H9 (cell line): ENCODE data around the gene ZNF616. TPM values are rescaled to one million over a fixed set of nuclear protein-coding genes. Genes with fewer than 3 reads are reported as not detected.

ENCODE experiments used
- DNase-seq: peaks from one replicate; pipeline ENCODE4 v3.0.0-alpha.2; 2017
- H2AFZ ChIP-seq: one replicate; pipeline ENCODE4 v1.6.1; 2013; ENCODE audit warnings: mild to moderate bottlenecking, low read length, control low read depth, moderate library complexity
- H2AK5ac ChIP-seq: 2 replicates; pipeline ENCODE4 v1.6.1; 2013; ENCODE audit warnings: low read length, control low read depth, mixed read lengths; ENCODE audit not compliant: insufficient read length
- H2BK120ac ChIP-seq: one replicate; pipeline ENCODE4 v1.6.1; 2013; ENCODE audit warnings: low read depth, mild to moderate bottlenecking, low read length, control low read depth, inconsistent platforms; ENCODE audit not compliant: poor library complexity, severe bottlenecking
- H2BK12ac ChIP-seq: 2 replicates; pipeline ENCODE4 v1.6.1; 2013; ENCODE audit warnings: low read length, control low read depth, mixed read lengths, low read depth; ENCODE audit not compliant: insufficient read length
- H2BK15ac ChIP-seq: 2 replicates; pipeline ENCODE4 v1.6.1; 2013; ENCODE audit warnings: low read depth, low read length, control low read depth
- H2BK20ac ChIP-seq: one replicate; pipeline ENCODE4 v1.6.1; 2013; ENCODE audit warnings: low read depth, mild to moderate bottlenecking, low read length, control low read depth, inconsistent platforms; ENCODE audit not compliant: poor library complexity, severe bottlenecking
- H2BK5ac ChIP-seq: 2 replicates; pipeline ENCODE4 v1.6.1; 2013; ENCODE audit warnings: low read length, control low read depth, mixed read lengths; ENCODE audit not compliant: insufficient read length
- H3K14ac ChIP-seq: 2 replicates; pipeline ENCODE4 v1.6.1; 2013; ENCODE audit warnings: low read length, control low read depth; ENCODE audit not compliant: insufficient read depth
- H3K18ac ChIP-seq: 2 replicates; pipeline ENCODE4 v1.6.1; 2013; ENCODE audit warnings: low read depth, mild to moderate bottlenecking, mixed read lengths, low read length, control low read depth; ENCODE audit not compliant: insufficient read length
- H3K23ac ChIP-seq: 2 replicates; pipeline ENCODE4 v1.6.1; 2013; ENCODE audit warnings: low read length, control low read depth, mixed read lengths, low read depth; ENCODE audit not compliant: insufficient read length
- H3K23me2 ChIP-seq: 2 replicates; pipeline ENCODE4 v1.6.1; 2013; ENCODE audit warnings: low read depth, mild to moderate bottlenecking, mixed read lengths, low read length, control low read depth; ENCODE audit not compliant: insufficient read length, poor library complexity, severe bottlenecking
- H3K27ac ChIP-seq: 2 replicates; pipeline ENCODE4 v1.5.1; 2013; ENCODE audit warnings: low read length, control low read depth, mixed read lengths, low read depth; ENCODE audit not compliant: insufficient read length
- H3K27me3 ChIP-seq: 2 replicates; pipeline ENCODE4 v1.6.1; 2013; ENCODE audit warnings: low read length, control low read depth, inconsistent platforms; ENCODE audit not compliant: insufficient read depth
- H3K4ac ChIP-seq: 2 replicates; pipeline ENCODE4 v1.6.1; 2013; ENCODE audit warnings: low read depth, mild to moderate bottlenecking, control low read depth, inconsistent platforms, low read length, moderate library complexity
- H3K4me1 ChIP-seq: 2 replicates; pipeline ENCODE4 v1.6.1; 2013; ENCODE audit warnings: low read length, control low read depth, inconsistent platforms; ENCODE audit not compliant: insufficient read depth
- H3K4me2 ChIP-seq: 2 replicates; pipeline ENCODE4 v1.6.1; 2013; ENCODE audit warnings: low read length, control low read depth, mixed read lengths; ENCODE audit not compliant: insufficient read length, insufficient read depth
- H3K56ac ChIP-seq: 2 replicates; pipeline ENCODE4 v1.6.1; 2013; ENCODE audit warnings: low read depth, mild to moderate bottlenecking, mixed read lengths, low read length, control low read depth; ENCODE audit not compliant: insufficient read length
- H3K79me1 ChIP-seq: 2 replicates; pipeline ENCODE4 v1.6.1; 2013; ENCODE audit warnings: low read depth, mild to moderate bottlenecking, moderate library complexity, low read length, control low read depth, inconsistent platforms; ENCODE audit not compliant: insufficient read depth, poor library complexity, severe bottlenecking
- H3K79me2 ChIP-seq: 2 replicates; pipeline ENCODE4 v1.6.1; 2013; ENCODE audit warnings: low read length, control low read depth, inconsistent platforms; ENCODE audit not compliant: insufficient read depth
- H3K9ac ChIP-seq: 2 replicates; pipeline ENCODE4 v1.6.1; 2013; ENCODE audit warnings: low read length, control low read depth, mixed read lengths; ENCODE audit not compliant: insufficient read length; ENCODE audit errors: extremely low read depth
- H3K9me3 ChIP-seq: one replicate; pipeline ENCODE4 v1.6.1; 2013; ENCODE audit warnings: low read depth, low read length, inconsistent platforms; ENCODE audit not compliant: control insufficient read depth
- H3T11ph ChIP-seq: one replicate; pipeline ENCODE4 v1.6.1; 2013; ENCODE audit warnings: mild to moderate bottlenecking, low read length, control low read depth, inconsistent platforms
- H4K20me1 ChIP-seq: one replicate; pipeline ENCODE4 v1.6.1; 2013; ENCODE audit not compliant: control insufficient read depth, insufficient read length, insufficient read depth
- H4K5ac ChIP-seq: 2 replicates; pipeline ENCODE4 v1.6.1; 2013; ENCODE audit warnings: low read depth, mild to moderate bottlenecking, mixed read lengths, low read length, control low read depth; ENCODE audit not compliant: insufficient read length
- H4K8ac ChIP-seq: replicated peaks from 2 replicates; pipeline ENCODE4 v1.6.1; 2013; ENCODE audit warnings: low read length, control low read depth, mixed read lengths, low read depth; ENCODE audit not compliant: insufficient read length
- H4K91ac ChIP-seq: 2 replicates; pipeline ENCODE4 v1.6.1; 2013; ENCODE audit warnings: low read depth, mild to moderate bottlenecking, moderate library complexity, mixed read lengths, low read length, control low read depth; ENCODE audit not compliant: insufficient read length
- H3K27ac Mint-ChIP-seq, 3 experiments: 2 replicates in 2 of 3; 3 replicates in 1 of 3; pipeline ENCODE4 v1.8.0; 2020 to 2021; ENCODE audit warnings: mixed read lengths in 3 of 3, mild to moderate bottlenecking in 1 of 3, moderate library complexity in 1 of 3
- H3K27me3 Mint-ChIP-seq: 2 replicates; pipeline ENCODE4 v1.8.0; 2021; ENCODE audit warnings: low read depth, mild to moderate bottlenecking, moderate library complexity, mixed read lengths
- H3K36me3 Mint-ChIP-seq, 3 experiments: 2 replicates in 2 of 3; 3 replicates in 1 of 3; pipeline ENCODE4 v1.8.0; 2020 to 2021; ENCODE audit warnings: low read depth in 3 of 3, mixed read lengths in 3 of 3; ENCODE audit not compliant: insufficient read depth in 1 of 3
- H3K4me1 Mint-ChIP-seq, 2 experiments: 2 replicates each; pipeline ENCODE4 v1.8.0; 2020; ENCODE audit warnings: mixed read lengths in 2 of 2
- H3K4me3 Mint-ChIP-seq, 2 experiments: 2 replicates in 1 of 2; 3 replicates in 1 of 2; pipeline ENCODE4 v1.8.0; 2020 to 2021; ENCODE audit warnings: mild to moderate bottlenecking in 2 of 2, mixed read lengths in 2 of 2, moderate library complexity in 1 of 2
- H3K9me3 Mint-ChIP-seq, 2 experiments: 2 replicates in 1 of 2; 3 replicates in 1 of 2; pipeline ENCODE4 v1.8.0; 2020; ENCODE audit warnings: mild to moderate bottlenecking in 2 of 2, mixed read lengths in 2 of 2, moderate library complexity in 1 of 2
- total RNA-seq: library from RNA; stranded (reverse); gene quantifications from 2 replicates; pipeline ENCODE4 v1.2.1, GENCODE V29; 2021
- TF ChIP-seq, protein P1 (sequence below): fragments of 200-600 bp; sonication (generic); conservative IDR thresholded peaks from 3 replicates; pipeline ENCODE4 v1.8.0; 2021; ENCODE audit warnings: antibody characterized with exemption, mild to moderate bottlenecking

The ZNF616 gene
- total RNA-seq, 1 experiment from 2014 or later = 32.0 TPM

DNA sequence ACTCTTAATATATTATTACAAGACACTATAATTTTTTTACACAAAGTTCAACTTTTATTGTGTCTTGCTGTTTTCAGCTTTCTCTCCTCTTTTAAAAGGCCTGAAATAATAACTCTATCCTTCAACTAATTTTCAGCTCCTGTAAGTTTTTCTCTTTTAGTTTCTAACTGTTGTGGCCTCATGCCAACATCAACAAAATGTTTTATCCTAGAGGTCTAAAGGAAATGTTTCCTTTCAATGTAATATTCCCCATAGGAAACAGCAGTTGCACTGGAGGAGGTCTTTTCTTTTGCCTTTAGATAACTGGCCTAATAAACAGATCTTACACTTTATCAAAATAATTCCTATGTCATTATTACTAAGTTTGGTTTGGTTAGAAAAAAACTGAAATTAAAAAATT lies 8.5 kb upstream of the ZNF616 start:
- Histone ChIP-seq H3K27ac (no peak overlapping the region), H3K4me1 (no peaks in the 10 kb centered on the region), H4K20me1 (no peaks in the 10 kb centered on the region), H3K18ac (no peak overlapping the region), H3K79me1 (no peaks in the 10 kb centered on the region), H2BK15ac (no peak overlapping the region), H2AFZ (no peak overlapping the region), H2BK12ac (no peak overlapping the region), H3K14ac (no peak overlapping the region), H4K8ac (no peak overlapping the region), H3K79me2 (no peaks in the 10 kb centered on the region), H3K56ac (no peak overlapping the region), H3K23me2 (no peaks in the 10 kb centered on the region), H3K9me3 (peaks cover 33% of the 10 kb centered on the region), H4K5ac (no peak overlapping the region), H3K9ac (no peak overlapping the region), H2BK20ac (no peak overlapping the region), H3K27me3 (no peaks in the 10 kb centered on the region), H3K23ac (no peak overlapping the region), H3T11ph (no peak overlapping the region), H2AK5ac (no peak overlapping the region), H2BK120ac (no peak overlapping the region), H2BK5ac (no peak overlapping the region), H3K4ac (no peak overlapping the region), H4K91ac (no peak overlapping the region), H3K4me2 (no peak overlapping the region)
- TF ChIP-seq, protein P1, sequence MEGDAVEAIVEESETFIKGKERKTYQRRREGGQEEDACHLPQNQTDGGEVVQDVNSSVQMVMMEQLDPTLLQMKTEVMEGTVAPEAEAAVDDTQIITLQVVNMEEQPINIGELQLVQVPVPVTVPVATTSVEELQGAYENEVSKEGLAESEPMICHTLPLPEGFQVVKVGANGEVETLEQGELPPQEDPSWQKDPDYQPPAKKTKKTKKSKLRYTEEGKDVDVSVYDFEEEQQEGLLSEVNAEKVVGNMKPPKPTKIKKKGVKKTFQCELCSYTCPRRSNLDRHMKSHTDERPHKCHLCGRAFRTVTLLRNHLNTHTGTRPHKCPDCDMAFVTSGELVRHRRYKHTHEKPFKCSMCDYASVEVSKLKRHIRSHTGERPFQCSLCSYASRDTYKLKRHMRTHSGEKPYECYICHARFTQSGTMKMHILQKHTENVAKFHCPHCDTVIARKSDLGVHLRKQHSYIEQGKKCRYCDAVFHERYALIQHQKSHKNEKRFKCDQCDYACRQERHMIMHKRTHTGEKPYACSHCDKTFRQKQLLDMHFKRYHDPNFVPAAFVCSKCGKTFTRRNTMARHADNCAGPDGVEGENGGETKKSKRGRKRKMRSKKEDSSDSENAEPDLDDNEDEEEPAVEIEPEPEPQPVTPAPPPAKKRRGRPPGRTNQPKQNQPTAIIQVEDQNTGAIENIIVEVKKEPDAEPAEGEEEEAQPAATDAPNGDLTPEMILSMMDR = no peak
- H3K4me1 Mint-ChIP-seq = no peaks in the 10 kb centered on the region
- H3K9me3 Mint-ChIP-seq = peaks cover 64% of the 10 kb centered on the region in 2 experiments
- no peak overlapping the region for H3K27ac Mint-ChIP-seq
- DNase-seq = no peak
- H3K4me3 Mint-ChIP-seq = no peak overlapping the region
- no peaks in the 10 kb centered on the region; the same call in none of the 2 replicates for H3K27me3 Mint-ChIP-seq
- peaks cover 20 to 44% (median 23%) of the 10 kb centered on the region in 3 experiments for H3K36me3 Mint-ChIP-seq
